GM23248 (cell line): ENCODE measurements around the gene TMC1. TPM values are rescaled to one million over a fixed set of nuclear protein-coding genes. Genes with fewer than 3 reads are reported as not detected.

ENCODE experiments used
- DNase-seq: peaks from one replicate; pipeline ENCODE4 v3.0.0-alpha.2; 2015
- H2AFZ ChIP-seq: fragments of 200-600 bp; sonication (generic); 2 replicates; pipeline ENCODE4 v1.6.1; 2016; ENCODE audit warnings: antibody characterized with exemption
- H3F3A ChIP-seq: fragments of 200-600 bp; sonication (generic); 2 replicates; pipeline ENCODE4 v1.6.1; 2016; ENCODE audit warnings: mild to moderate bottlenecking, antibody characterized with exemption, mixed run types; ENCODE audit not compliant: insufficient read depth
- H3K27ac ChIP-seq: fragments of 200-600 bp; sonication (generic); 2 replicates; pipeline ENCODE4 v1.5.1; 2016; ENCODE audit warnings: mild to moderate bottlenecking
- H3K27me3 ChIP-seq: fragments of 200-600 bp; sonication (generic); replicated peaks from 2 replicates; pipeline ENCODE4 v1.6.1; 2016; ENCODE audit warnings: mild to moderate bottlenecking; ENCODE audit not compliant: insufficient read depth
- H3K36me3 ChIP-seq: fragments of 200-600 bp; sonication (generic); 2 replicates; pipeline ENCODE4 v1.6.1; 2016; ENCODE audit warnings: low read depth, mild to moderate bottlenecking
- H3K4me1 ChIP-seq: fragments of 200-600 bp; sonication (generic); 2 replicates; pipeline ENCODE4 v1.6.1; 2016; ENCODE audit warnings: mild to moderate bottlenecking; ENCODE audit not compliant: insufficient read depth
- H3K4me2 ChIP-seq: fragments of 200-600 bp; sonication (generic); one replicate; pipeline ENCODE4 v1.6.1; 2016; ENCODE audit warnings: mild to moderate bottlenecking; ENCODE audit not compliant: unreplicated experiment
- H3K4me3 ChIP-seq: fragments of 200-600 bp; sonication (generic); 2 replicates; pipeline ENCODE4 v1.5.1; 2016; ENCODE audit warnings: mild to moderate bottlenecking
- H3K79me2 ChIP-seq: fragments of 200-600 bp; sonication (generic); 2 replicates; pipeline ENCODE4 v1.6.1; 2016; ENCODE audit warnings: mild to moderate bottlenecking; ENCODE audit not compliant: insufficient read depth
- H3K9ac ChIP-seq: fragments of 200-600 bp; sonication (generic); 2 replicates; pipeline ENCODE4 v1.6.1; 2016; ENCODE audit warnings: mild to moderate bottlenecking
- H3K9me2 ChIP-seq: fragments of 200-600 bp; sonication (generic); 2 replicates; pipeline ENCODE4 v1.6.1; 2016; ENCODE audit warnings: mixed run types, mild to moderate bottlenecking, moderate library complexity; ENCODE audit not compliant: insufficient read depth
- H3K9me3 ChIP-seq: fragments of 200-600 bp; sonication (generic); one replicate; pipeline ENCODE4 v1.6.1; 2017; ENCODE audit warnings: low read depth
- H4K20me1 ChIP-seq: fragments of 200-600 bp; sonication (generic); 2 replicates; pipeline ENCODE4 v1.6.0; 2016; ENCODE audit not compliant: insufficient read depth
- EZH2 ChIP-seq: fragments of 200-600 bp; sonication (generic); IDR thresholded peaks from 2 replicates; pipeline ENCODE4 v1.6.1; 2018; ENCODE audit warnings: antibody characterized with exemption, mild to moderate bottlenecking; ENCODE audit not compliant: insufficient read depth, poor library complexity, severe bottlenecking
- EZH2phosphoT487 ChIP-seq: fragments of 200-600 bp; sonication (generic); IDR thresholded peaks from 2 replicates; pipeline ENCODE4 v1.6.1; 2018; ENCODE audit warnings: antibody characterized with exemption, moderate library complexity, mild to moderate bottlenecking, low read depth; ENCODE audit not compliant: insufficient read depth
- WGBS, 2 experiments: methylation state at CpG; one replicate each; pipeline ENCODE4 v1.1.6; 2015 to 2017; ENCODE audit warnings: low lambda C conversion rate in 2 of 2, low coverage in 1 of 2; ENCODE audit errors: missing lambda C conversion rate in 2 of 2; 5-methylcytosine and 5-hydroxymethylcytosine counted together
- in situ Hi-C: fragments of 300-500 bp; cut with MboI; formaldehyde crosslinking; loops from 2 replicates; pipeline ENCODE4 v1.15.0; 2020
- polyA plus RNA-seq: library from polyadenylated mRNA; unstranded; fragments of >200 nt; fragmentation: Nextera tagmentation; extraction: Ambion mirVana; gene quantifications from 2 replicates; pipeline ENCODE4 v1.2.1, GENCODE V29; 2016
- total RNA-seq: library from RNA; depleted of rRNA; stranded (reverse); fragments of >200 nt; shearing (Covaris generic); gene quantifications from 2 replicates; pipeline ENCODE4 v1.2.3, GENCODE V29; 2014

TMC1 gene
- total and polyA plus RNA-seq, 2 experiments from 2014 or later: 0.45 TPM; not detected in 1

DNA sequence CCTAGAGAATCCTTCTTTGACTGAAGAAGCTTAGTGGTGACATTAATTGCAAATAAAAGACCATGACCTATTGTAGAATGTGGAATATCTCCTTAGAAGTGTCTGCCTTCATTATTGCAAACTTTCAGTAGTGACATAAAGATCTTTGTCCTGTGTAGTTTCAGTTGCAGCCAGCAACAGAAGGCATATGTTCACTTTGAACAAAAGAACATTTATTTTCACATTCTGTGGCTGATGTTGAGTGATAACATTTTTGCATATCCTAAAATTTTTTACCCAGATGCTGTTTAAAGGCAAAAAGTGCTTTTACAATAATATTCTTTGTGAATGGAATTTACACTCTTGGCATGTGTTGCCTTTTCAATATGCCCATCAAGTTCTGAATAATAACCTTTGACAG lies 165.9 kb downstream of the TMC1 start:
- no peaks in the 10 kb centered on the region for H3K4me1 ChIP-seq
- no peak for DNase-seq
- H3K9ac ChIP-seq: no peak overlapping the region
- in situ Hi-C loops: no loop called here
- H3K4me3 ChIP-seq: no peak overlapping the region
- H3K79me2 ChIP-seq: no peaks in the 10 kb centered on the region
- H2AFZ ChIP-seq: no peak overlapping the region
- no peaks in the 10 kb centered on the region for H3K9me3 ChIP-seq
- no peaks in the 10 kb centered on the region for H3K36me3 ChIP-seq
- H3K9me2 ChIP-seq: no peaks in the 10 kb centered on the region; the same call in 1 of the 2 replicates
- no peak overlapping the region for H3K4me2 ChIP-seq
- H4K20me1 ChIP-seq: no peaks in the 10 kb centered on the region
- no peak overlapping the region for H3K27ac ChIP-seq
- no peaks in the 10 kb centered on the region for H3F3A ChIP-seq
- no peaks in the 10 kb centered on the region for H3K27me3 ChIP-seq
- TF ChIP-seq EZH2: no peak
- TF ChIP-seq EZH2phosphoT487: no peak

DNA sequence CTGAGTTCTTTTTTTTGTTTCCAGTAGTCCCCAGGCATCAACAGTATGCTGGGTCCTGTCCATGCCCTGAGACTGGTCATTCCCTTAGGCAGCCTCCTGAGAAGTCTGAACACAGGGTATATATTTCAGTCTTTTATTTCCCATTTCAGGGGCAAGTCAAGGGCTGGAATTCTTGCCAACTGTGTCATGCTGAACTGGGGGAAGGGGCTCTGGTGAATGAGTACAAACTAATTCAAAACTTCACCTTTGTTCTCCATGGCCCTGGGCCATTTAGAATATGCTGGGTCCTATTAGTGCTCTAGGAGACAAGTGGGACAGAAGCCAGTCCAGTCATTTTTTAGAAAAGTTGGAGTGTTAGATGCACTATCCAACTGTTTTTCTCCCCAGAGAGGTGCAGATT lies 170.3 kb downstream of the TMC1 start:
- no peak overlapping the region for H3K4me2 ChIP-seq
- H3K27me3 ChIP-seq: no peaks in the 10 kb centered on the region
- H3K79me2 ChIP-seq: no peaks in the 10 kb centered on the region
- TF ChIP-seq EZH2 (no peak), EZH2phosphoT487 (no peak)
- in situ Hi-C loops: no loop called here
- no peak overlapping the region for H3K27ac ChIP-seq
- H3K4me3 ChIP-seq: no peak overlapping the region
- no peak overlapping the region for H2AFZ ChIP-seq
- no peak for DNase-seq
- no peaks in the 10 kb centered on the region for H3F3A ChIP-seq
- H3K9me3 ChIP-seq: no peaks in the 10 kb centered on the region
- H4K20me1 ChIP-seq: no peaks in the 10 kb centered on the region
- no peaks in the 10 kb centered on the region for H3K4me1 ChIP-seq
- no peaks in the 10 kb centered on the region for H3K36me3 ChIP-seq
- no peaks in the 10 kb centered on the region; the same call in 1 of the 2 replicates for H3K9me2 ChIP-seq
- no peak overlapping the region for H3K9ac ChIP-seq

DNA sequence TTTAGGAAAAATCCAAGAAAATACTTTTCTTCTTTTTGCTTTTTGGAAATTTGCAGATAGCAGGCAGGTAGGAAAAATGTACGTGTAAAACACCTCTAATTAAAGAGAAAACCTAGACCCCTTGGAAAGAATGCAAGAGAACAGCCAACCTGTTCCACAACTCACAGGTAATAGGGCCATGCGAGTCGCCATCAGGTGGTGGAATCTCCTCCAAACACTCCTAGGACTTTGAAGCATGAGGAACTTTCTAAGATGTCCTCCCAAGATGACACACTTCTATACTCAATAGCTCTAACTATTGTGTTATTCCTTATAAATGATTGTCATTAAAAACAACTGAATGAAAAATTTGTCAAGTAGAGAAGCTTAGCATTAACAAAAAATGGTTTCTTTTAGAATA lies 174.0 kb downstream of the TMC1 start:
- H3K9ac ChIP-seq: no peak overlapping the region
- WGBS, 2 experiments: 73 to 77% methylated on average over 3 of the region's 3 CpGs
- no peak overlapping the region for H3K4me2 ChIP-seq
- no peaks in the 10 kb centered on the region for H3K9me3 ChIP-seq
- H3K27ac ChIP-seq: no peak overlapping the region
- no peaks in the 10 kb centered on the region for H3K9me2 ChIP-seq
- H4K20me1 ChIP-seq: no peaks in the 10 kb centered on the region
- TF ChIP-seq EZH2 (no peak), EZH2phosphoT487 (no peak)
- no peaks in the 10 kb centered on the region for H3K4me1 ChIP-seq
- no peak overlapping the region for H2AFZ ChIP-seq
- H3K36me3 ChIP-seq: no peaks in the 10 kb centered on the region
- no peak for DNase-seq
- in situ Hi-C loops: no loop called here
- no peaks in the 10 kb centered on the region for H3K27me3 ChIP-seq
- no peaks in the 10 kb centered on the region for H3F3A ChIP-seq
- H3K79me2 ChIP-seq: no peaks in the 10 kb centered on the region
- H3K4me3 ChIP-seq: no peak overlapping the region

DNA sequence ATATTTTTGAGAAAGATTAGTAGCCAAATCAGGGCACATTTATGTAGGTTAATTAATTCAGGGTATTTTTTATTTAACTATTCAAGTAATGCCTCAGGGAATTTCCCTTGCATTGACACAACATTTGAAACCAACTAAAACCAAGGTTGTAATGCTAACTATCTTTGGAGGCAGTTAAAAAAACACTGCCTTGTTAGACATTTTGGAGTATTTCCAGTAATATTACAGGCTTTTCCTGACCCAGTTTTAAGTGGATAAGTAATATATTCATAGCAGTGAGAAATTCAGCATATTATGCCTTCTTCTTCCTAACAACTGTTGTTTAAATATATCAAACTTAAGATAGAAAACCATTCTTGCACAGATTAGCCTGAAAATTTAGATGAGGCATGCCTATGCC lies 175.1 kb downstream of the TMC1 start:
- TF ChIP-seq EZH2: no peak
- no peak for TF ChIP-seq EZH2phosphoT487
- no peak for DNase-seq
- no peak overlapping the region for H3K4me2 ChIP-seq
- H3K9ac ChIP-seq: no peak overlapping the region
- no peak overlapping the region for H2AFZ ChIP-seq
- H3K36me3 ChIP-seq: no peaks in the 10 kb centered on the region
- no peaks in the 10 kb centered on the region for H3K4me1 ChIP-seq
- no peaks in the 10 kb centered on the region for H3K9me3 ChIP-seq
- H3F3A ChIP-seq: no peaks in the 10 kb centered on the region
- no peaks in the 10 kb centered on the region for H4K20me1 ChIP-seq
- no peak overlapping the region for H3K27ac ChIP-seq
- no peaks in the 10 kb centered on the region for H3K9me2 ChIP-seq
- H3K4me3 ChIP-seq: no peak overlapping the region
- no peaks in the 10 kb centered on the region for H3K27me3 ChIP-seq
- in situ Hi-C loops: no loop called here
- no peaks in the 10 kb centered on the region for H3K79me2 ChIP-seq

DNA sequence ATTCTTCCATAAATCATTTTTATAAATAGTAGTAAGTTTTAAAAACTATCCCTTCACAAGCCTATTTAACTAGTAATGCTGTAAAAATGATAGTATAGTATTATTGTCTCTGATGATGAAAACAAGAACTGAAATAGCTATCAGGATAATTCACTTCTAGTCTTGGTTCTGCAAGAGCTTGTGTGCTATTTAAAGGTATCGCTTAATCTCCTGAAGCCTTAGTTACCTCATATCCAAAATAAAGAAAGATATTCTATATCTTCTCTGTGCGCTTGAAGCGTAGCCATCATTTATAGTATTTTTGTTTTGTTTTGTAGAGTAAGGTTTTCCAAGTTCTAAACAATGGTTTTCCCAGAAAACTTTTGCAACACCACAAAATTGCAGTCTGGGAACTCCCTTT lies 180.1 kb downstream of the TMC1 start:
- Histone ChIP-seq H3K27ac (no peak overlapping the region), H2AFZ (no peak overlapping the region), H3K79me2 (no peaks in the 10 kb centered on the region), H3K9ac (no peak overlapping the region), H3K27me3 (peaks cover 9% of the 10 kb centered on the region; the same call in 1 of the 2 replicates), H3K9me3 (no peaks in the 10 kb centered on the region), H3K4me2 (no peak overlapping the region), H3K4me3 (no peak overlapping the region), H3F3A (no peaks in the 10 kb centered on the region), H3K36me3 (no peaks in the 10 kb centered on the region), H4K20me1 (no peaks in the 10 kb centered on the region), H3K4me1 (no peaks in the 10 kb centered on the region), H3K9me2 (no peaks in the 10 kb centered on the region)
- DNase-seq: no peak
- TF ChIP-seq EZH2: no peak
- no peak for TF ChIP-seq EZH2phosphoT487
- in situ Hi-C loops: no loop called here
- WGBS, 2 experiments: 95 to 97% methylated on average over 3 of the region's 3 CpGs
